ENCODE measurements around the gene ZNF638.
A peak's percentile ranks its signal among the peaks of the same experiment; 100 is the strongest.
"Not testable (repeated sequence)": the region's sequence is repeated elsewhere in the genome, so short reads cannot be mapped to it uniquely, and the experiment has no call there.

The ZNF638 gene

GRCh38 chr2:71393216-71393615, 61.6 kb downstream of the ZNF638 start:
- DNase-seq (ENCODE audit: low read depth in 2 of 3, low spot score in 1 of 3): no peak

- DNase-seq (ENCODE audit: low read depth in 2 of 3, low spot score in 1 of 3): no peak
These were observed 63.9 kb downstream of the ZNF638 start for GRCh38 chr2:71395471-71395870.

- no peak for DNase-seq (ENCODE audit: low read depth in 2 of 3, low spot score in 1 of 3)
These were observed 70.8 kb downstream of the ZNF638 start for GRCh38 chr2:71402427-71402826.

- DNase-seq (ENCODE audit: low read depth in 2 of 3, low spot score in 1 of 3): no peak
These were observed 78.0 kb downstream of the ZNF638 start for GRCh38 chr2:71409611-71410010.

- no peak for DNase-seq (ENCODE audit: low read depth in 2 of 3, low spot score in 1 of 3)
These were observed 79.1 kb downstream of the ZNF638 start for GRCh38 chr2:71410696-71411095.

- DNase-seq (ENCODE audit: low read depth in 2 of 3, low spot score in 1 of 3): not testable (repeated sequence)
These were observed 85.3 kb downstream of the ZNF638 start for GRCh38 chr2:71416866-71417265.

- DNase-seq (ENCODE audit: low read depth in 2 of 3, low spot score in 1 of 3): no peak
These were observed 86.0 kb downstream of the ZNF638 start for GRCh38 chr2:71417300-71418202.

GRCh38 chr2:71419145-71419544, 87.6 kb downstream of the ZNF638 start:
- DNase-seq (ENCODE audit: low read depth in 2 of 3, low spot score in 1 of 3): no peak

- DNase-seq (ENCODE audit: low read depth in 2 of 3, low spot score in 1 of 3): no peak
These were observed 88.4 kb downstream of the ZNF638 start for GRCh38 chr2:71419976-71420375.

- no peak for DNase-seq (ENCODE audit: low read depth in 2 of 3, low spot score in 1 of 3)
These were observed 91.2 kb downstream of the ZNF638 start for GRCh38 chr2:71422786-71423185.

- DNase-seq (ENCODE audit: low read depth in 2 of 3, low spot score in 1 of 3): no peak
These were observed 92.3 kb downstream of the ZNF638 start for GRCh38 chr2:71423817-71424420.

GRCh38 chr2:71426721-71427120, 95.1 kb downstream of the ZNF638 start:
- no peak for DNase-seq (ENCODE audit: low read depth in 2 of 3, low spot score in 1 of 3)

- DNase-seq (ENCODE audit: low read depth in 2 of 3, low spot score in 1 of 3): no peak
These were observed 97.1 kb downstream of the ZNF638 start for GRCh38 chr2:71428472-71429383.

GRCh38 chr2:71445142-71445541, 113.6 kb downstream of the ZNF638 start:
- DNase-seq (ENCODE audit: low read depth in 2 of 3, low spot score in 1 of 3): not testable (repeated sequence)

GRCh38 chr2:71446505-71446904, 114.9 kb downstream of the ZNF638 start:
- no peak for DNase-seq (ENCODE audit: low read depth in 2 of 3, low spot score in 1 of 3)

- no peak for DNase-seq (ENCODE audit: low read depth in 2 of 3, low spot score in 1 of 3)
These were observed 117.8 kb downstream of the ZNF638 start for GRCh38 chr2:71449343-71449742.

- no peak for DNase-seq (ENCODE audit: low read depth in 2 of 3, low spot score in 1 of 3)
These were observed 120.1 kb downstream of the ZNF638 start for GRCh38 chr2:71451705-71452104.

GRCh38 chr2:71452565-71452964, 121.0 kb downstream of the ZNF638 start:
- peak in 1 of 3 donors; percentile 17 for DNase-seq (ENCODE audit: low read depth in 2 of 3, low spot score in 1 of 3)

GRCh38 chr2:71453404-71454220, 122.0 kb downstream of the ZNF638 start, which contains the start of gene DYSF:
Gene DYSF, plus strand, starts transcription at chr2:71453561.
- DNase-seq (ENCODE audit: low read depth in 2 of 3, low spot score in 1 of 3): no peak

- no peak for DNase-seq (ENCODE audit: low read depth in 2 of 3, low spot score in 1 of 3)
These were observed 122.8 kb downstream of the ZNF638 start for GRCh38 chr2:71454221-71455010.

Measured in stimulated activated CD4-positive, alpha-beta T cell treated with anti-CD3 and anti-CD28 coated beads, Interleukin-12 subunit alpha, Interleukin-12 subunit beta, amount 100 ng/mL, for 48 hours (primary cell).